GM12878 (cell line): ENCODE results near the gene PRKAG2.

Experiments used
- FOXM1 ChIP-seq: IDR thresholded peaks from 2 replicates; pipeline ENCODE4 v1.6.1; 2012; ENCODE audit warnings: low read depth, mild to moderate bottlenecking, inconsistent platforms, low read length, moderate library complexity
- JUND ChIP-seq: IDR thresholded peaks from 2 replicates; pipeline ENCODE4 v1.6.1; 2012; ENCODE audit warnings: low read depth, mild to moderate bottlenecking, low read length, improper control_type of control experiment, moderate library complexity
- POLR2AphosphoS5 ChIP-seq: IDR thresholded peaks from 2 replicates; pipeline ENCODE4 v1.6.1; 2011; ENCODE audit warnings: mild to moderate bottlenecking, low read length, inconsistent platforms
- RFX5 ChIP-seq: IDR thresholded peaks from 2 replicates; pipeline ENCODE4 v1.6.1; 2011; ENCODE audit warnings: low read depth, low read length, improper control_type of control experiment
- TF ChIP-seq, protein P1 (sequence below), 3 experiments: IDR thresholded peaks in 2 of 3; conservative IDR thresholded peaks in 1 of 3; 2 replicates each; pipeline ENCODE4 v1.5.1; 2011; ENCODE audit warnings: low read depth in 3 of 3, low read length in 3 of 3, mild to moderate bottlenecking in 3 of 3, control low read depth in 2 of 3, moderate library complexity in 2 of 3, inconsistent platforms in 1 of 3, mixed read lengths in 1 of 3; ENCODE audit not compliant: control insufficient read depth in 2 of 3, insufficient read depth in 1 of 3; ENCODE audit errors: extremely low read depth in 1 of 3
- TF ChIP-seq, protein P2 (sequence below): IDR thresholded peaks from 2 replicates; pipeline ENCODE4 v1.6.1; 2012; ENCODE audit warnings: mild to moderate bottlenecking, low read depth, low read length

DNA sequence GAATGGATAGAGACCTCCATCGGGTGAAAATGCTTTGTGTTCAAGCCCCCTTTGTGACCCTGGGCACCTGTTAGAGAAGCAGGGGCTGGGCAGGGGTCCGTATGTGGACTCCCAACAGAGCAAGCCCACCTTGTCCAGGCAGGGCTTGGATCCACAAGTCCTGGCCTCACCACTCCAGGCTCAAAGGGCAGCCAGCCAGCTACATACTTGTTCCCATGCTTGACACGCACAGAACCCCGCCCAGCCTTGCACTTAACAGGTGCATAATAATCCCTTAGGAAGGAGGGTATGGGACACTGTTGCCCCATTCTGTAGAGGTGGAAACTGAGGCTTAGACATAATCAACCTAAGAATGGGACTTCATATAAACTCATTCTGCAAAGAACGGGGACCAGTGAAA is 160.6 kb downstream of the PRKAG2 start:
- TF ChIP-seq, protein P1, sequence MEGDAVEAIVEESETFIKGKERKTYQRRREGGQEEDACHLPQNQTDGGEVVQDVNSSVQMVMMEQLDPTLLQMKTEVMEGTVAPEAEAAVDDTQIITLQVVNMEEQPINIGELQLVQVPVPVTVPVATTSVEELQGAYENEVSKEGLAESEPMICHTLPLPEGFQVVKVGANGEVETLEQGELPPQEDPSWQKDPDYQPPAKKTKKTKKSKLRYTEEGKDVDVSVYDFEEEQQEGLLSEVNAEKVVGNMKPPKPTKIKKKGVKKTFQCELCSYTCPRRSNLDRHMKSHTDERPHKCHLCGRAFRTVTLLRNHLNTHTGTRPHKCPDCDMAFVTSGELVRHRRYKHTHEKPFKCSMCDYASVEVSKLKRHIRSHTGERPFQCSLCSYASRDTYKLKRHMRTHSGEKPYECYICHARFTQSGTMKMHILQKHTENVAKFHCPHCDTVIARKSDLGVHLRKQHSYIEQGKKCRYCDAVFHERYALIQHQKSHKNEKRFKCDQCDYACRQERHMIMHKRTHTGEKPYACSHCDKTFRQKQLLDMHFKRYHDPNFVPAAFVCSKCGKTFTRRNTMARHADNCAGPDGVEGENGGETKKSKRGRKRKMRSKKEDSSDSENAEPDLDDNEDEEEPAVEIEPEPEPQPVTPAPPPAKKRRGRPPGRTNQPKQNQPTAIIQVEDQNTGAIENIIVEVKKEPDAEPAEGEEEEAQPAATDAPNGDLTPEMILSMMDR (IDR thresholded peaks at IDR 0.05 in 2 of 3, conservative IDR thresholded peaks at IDR 0.05 in 1 of 3; ENCODE audit: control insufficient read depth in 2 of 3, extremely low read depth in 1 of 3, insufficient read depth in 1 of 3, low read depth in 3 of 3, low read length in 3 of 3), result no peak
- TF ChIP-seq, protein P2, sequence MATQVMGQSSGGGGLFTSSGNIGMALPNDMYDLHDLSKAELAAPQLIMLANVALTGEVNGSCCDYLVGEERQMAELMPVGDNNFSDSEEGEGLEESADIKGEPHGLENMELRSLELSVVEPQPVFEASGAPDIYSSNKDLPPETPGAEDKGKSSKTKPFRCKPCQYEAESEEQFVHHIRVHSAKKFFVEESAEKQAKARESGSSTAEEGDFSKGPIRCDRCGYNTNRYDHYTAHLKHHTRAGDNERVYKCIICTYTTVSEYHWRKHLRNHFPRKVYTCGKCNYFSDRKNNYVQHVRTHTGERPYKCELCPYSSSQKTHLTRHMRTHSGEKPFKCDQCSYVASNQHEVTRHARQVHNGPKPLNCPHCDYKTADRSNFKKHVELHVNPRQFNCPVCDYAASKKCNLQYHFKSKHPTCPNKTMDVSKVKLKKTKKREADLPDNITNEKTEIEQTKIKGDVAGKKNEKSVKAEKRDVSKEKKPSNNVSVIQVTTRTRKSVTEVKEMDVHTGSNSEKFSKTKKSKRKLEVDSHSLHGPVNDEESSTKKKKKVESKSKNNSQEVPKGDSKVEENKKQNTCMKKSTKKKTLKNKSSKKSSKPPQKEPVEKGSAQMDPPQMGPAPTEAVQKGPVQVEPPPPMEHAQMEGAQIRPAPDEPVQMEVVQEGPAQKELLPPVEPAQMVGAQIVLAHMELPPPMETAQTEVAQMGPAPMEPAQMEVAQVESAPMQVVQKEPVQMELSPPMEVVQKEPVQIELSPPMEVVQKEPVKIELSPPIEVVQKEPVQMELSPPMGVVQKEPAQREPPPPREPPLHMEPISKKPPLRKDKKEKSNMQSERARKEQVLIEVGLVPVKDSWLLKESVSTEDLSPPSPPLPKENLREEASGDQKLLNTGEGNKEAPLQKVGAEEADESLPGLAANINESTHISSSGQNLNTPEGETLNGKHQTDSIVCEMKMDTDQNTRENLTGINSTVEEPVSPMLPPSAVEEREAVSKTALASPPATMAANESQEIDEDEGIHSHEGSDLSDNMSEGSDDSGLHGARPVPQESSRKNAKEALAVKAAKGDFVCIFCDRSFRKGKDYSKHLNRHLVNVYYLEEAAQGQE, result no peak
- TF ChIP-seq JUND (no peak), FOXM1 (no peak), POLR2AphosphoS5 (no peak), RFX5 (no peak)
